HEK293 (cell line): ENCODE data around the gene RAD9B.

ENCODE experiments used
- CTCF ChIA-PET: fragments of 350-600 bp; formaldehyde crosslinking; extraction: SDS; loops from one replicate; lab custom pipeline; 2021; ENCODE audit warnings: antibody characterized with exemption; lab: Yijun Ruan, JAX
- POLR2A ChIA-PET: fragments of 300-600 bp; formaldehyde crosslinking; extraction: SDS; loops from one replicate; lab custom pipeline; 2020; ENCODE audit warnings: antibody characterized with exemption, inconsistent platforms; lab: Yijun Ruan, JAX
- H3K27ac ChIP-seq: fragments of 200-500 bp; sonication (Bioruptor generic); 2 replicates; pipeline ENCODE4 v1.5.1; 2014; ENCODE audit warnings: low read depth, low read length, control low read depth, inconsistent platforms; ENCODE audit errors: extremely low read depth
- H3K36me3 ChIP-seq, 2 experiments: fragments of 200-500 bp in 1 of 2; sonication (Bioruptor generic) in 1 of 2; 1 replicate in 1 of 2; 2 replicates in 1 of 2; pipeline ENCODE4 v1.5.1; 2014 to 2017; ENCODE audit warnings: inconsistent platforms in 2 of 2, low read length in 2 of 2; ENCODE audit not compliant: control insufficient read depth in 2 of 2, insufficient read depth in 1 of 2
- H3K4me1 ChIP-seq: fragments of 200-500 bp; sonication (Bioruptor generic); 2 replicates; pipeline ENCODE4 v1.5.1; 2014; ENCODE audit warnings: mild to moderate bottlenecking, low read length, inconsistent platforms; ENCODE audit not compliant: control insufficient read depth, insufficient read depth
- H3K4me3 ChIP-seq: 2 replicates; pipeline ENCODE4 v1.5.1; 2011; ENCODE audit warnings: low read depth, mild to moderate bottlenecking, control low read depth, low read length, moderate library complexity
- H3K9me3 ChIP-seq: fragments of 200-500 bp; sonication (Bioruptor generic); 2 replicates; pipeline ENCODE4 v1.5.1; 2014; ENCODE audit warnings: low read depth, low read length, inconsistent platforms; ENCODE audit not compliant: control insufficient read depth, insufficient read depth
- GFI1B ChIP-seq: fragments of 450-650 bp; formaldehyde crosslinking; IDR thresholded peaks from 2 replicates; pipeline ENCODE4 v1.5.1; 2016; ENCODE audit warnings: missing biosample characterization, missing genetic modification characterization
- HOXA7 ChIP-seq: sonication (generic); formaldehyde crosslinking; IDR thresholded peaks from 2 replicates; pipeline ENCODE4 v1.8.1; 2022; ENCODE audit warnings: missing genetic modification reagents, borderline replicate concordance
- OSR2 ChIP-seq: fragments of 450-650 bp; formaldehyde crosslinking; IDR thresholded peaks from 2 replicates; pipeline ENCODE4 v1.5.1; 2016; ENCODE audit warnings: missing biosample characterization, missing genetic modification characterization
- SCRT2 ChIP-seq: fragments of 450-650 bp; formaldehyde crosslinking; IDR thresholded peaks from 2 replicates; pipeline ENCODE4 v1.5.1; 2016; ENCODE audit warnings: missing biosample characterization, missing genetic modification characterization
- ZFP37 ChIP-seq: fragments of 450-650 bp; formaldehyde crosslinking; IDR thresholded peaks from 2 replicates; pipeline ENCODE4 v1.5.1; 2016; ENCODE audit warnings: missing biosample characterization, missing genetic modification characterization
- ZFP41 ChIP-seq: fragments of 450-650 bp; formaldehyde crosslinking; IDR thresholded peaks from 2 replicates; pipeline ENCODE4 v1.5.1; 2016; ENCODE audit warnings: missing biosample characterization, missing genetic modification characterization, borderline replicate concordance
- ZNF140 ChIP-seq: fragments of 450-650 bp; formaldehyde crosslinking; IDR thresholded peaks from 2 replicates; pipeline ENCODE4 v1.5.1; 2016; ENCODE audit warnings: missing biosample characterization, missing genetic modification characterization
- ZNF19 ChIP-seq: fragments of 450-650 bp; formaldehyde crosslinking; IDR thresholded peaks from 2 replicates; pipeline ENCODE4; 2016; ENCODE audit warnings: missing biosample characterization, missing genetic modification characterization, low read depth
- ZNF211 ChIP-seq: fragments of 450-650 bp; formaldehyde crosslinking; IDR thresholded peaks from 2 replicates; pipeline ENCODE4 v1.5.1; 2016; ENCODE audit warnings: low read depth, missing biosample characterization, missing genetic modification characterization
- ZNF221 ChIP-seq: fragments of 450-650 bp; formaldehyde crosslinking; IDR thresholded peaks from 2 replicates; pipeline ENCODE4 v1.5.1; 2017; ENCODE audit warnings: missing biosample characterization, missing genetic modification characterization, borderline replicate concordance
- ZNF280C ChIP-seq: fragments of 450-650 bp; formaldehyde crosslinking; IDR thresholded peaks from 2 replicates; pipeline ENCODE4 v1.5.1; 2016; ENCODE audit warnings: missing biosample characterization, missing genetic modification characterization
- ZNF324 ChIP-seq: fragments of 450-650 bp; formaldehyde crosslinking; IDR thresholded peaks from 2 replicates; pipeline ENCODE4 v1.5.1; 2016; ENCODE audit warnings: missing biosample characterization, missing genetic modification characterization
- ZNF37A ChIP-seq: fragments of 450-650 bp; IDR thresholded peaks from 2 replicates; pipeline ENCODE4 v1.5.1; 2018; ENCODE audit warnings: missing biosample characterization, missing genetic modification characterization
- ZNF416 ChIP-seq: fragments of 450-650 bp; formaldehyde crosslinking; IDR thresholded peaks from 2 replicates; pipeline ENCODE4 v1.5.1; 2016; ENCODE audit warnings: missing biosample characterization, missing genetic modification characterization
- ZNF473 ChIP-seq: fragments of 450-650 bp; formaldehyde crosslinking; IDR thresholded peaks from 2 replicates; pipeline ENCODE4 v1.5.1; 2017; ENCODE audit warnings: missing biosample characterization, missing genetic modification characterization
- ZNF660 ChIP-seq: fragments of 450-650 bp; IDR thresholded peaks from 2 replicates; pipeline ENCODE4 v1.5.1; 2018; ENCODE audit warnings: missing biosample characterization, mild to moderate bottlenecking, missing genetic modification characterization
- ZNF692 ChIP-seq: fragments of 450-650 bp; formaldehyde crosslinking; IDR thresholded peaks from 2 replicates; pipeline ENCODE4 v1.5.1; 2016; ENCODE audit warnings: missing biosample characterization, missing genetic modification characterization
- ZNF707 ChIP-seq: fragments of 450-650 bp; formaldehyde crosslinking; IDR thresholded peaks from 2 replicates; pipeline ENCODE4 v1.5.1; 2016; ENCODE audit warnings: missing biosample characterization, missing genetic modification characterization
- ZNF777 ChIP-seq: fragments of 450-650 bp; formaldehyde crosslinking; IDR thresholded peaks from 2 replicates; pipeline ENCODE4 v1.5.1; 2017; ENCODE audit warnings: missing biosample characterization, missing genetic modification characterization, borderline replicate concordance
- TF ChIP-seq, protein P1 (sequence below): fragments of 450-650 bp; formaldehyde crosslinking; IDR thresholded peaks from 2 replicates; pipeline ENCODE4 v1.5.1; 2016; ENCODE audit warnings: missing biosample characterization, missing genetic modification characterization, borderline replicate concordance
- TF ChIP-seq, protein P2 (sequence below): fragments of 450-650 bp; formaldehyde crosslinking; IDR thresholded peaks from 2 replicates; pipeline ENCODE4 v1.5.1; 2016; ENCODE audit warnings: missing biosample characterization, missing genetic modification characterization, low read depth

RAD9B gene

DNA sequence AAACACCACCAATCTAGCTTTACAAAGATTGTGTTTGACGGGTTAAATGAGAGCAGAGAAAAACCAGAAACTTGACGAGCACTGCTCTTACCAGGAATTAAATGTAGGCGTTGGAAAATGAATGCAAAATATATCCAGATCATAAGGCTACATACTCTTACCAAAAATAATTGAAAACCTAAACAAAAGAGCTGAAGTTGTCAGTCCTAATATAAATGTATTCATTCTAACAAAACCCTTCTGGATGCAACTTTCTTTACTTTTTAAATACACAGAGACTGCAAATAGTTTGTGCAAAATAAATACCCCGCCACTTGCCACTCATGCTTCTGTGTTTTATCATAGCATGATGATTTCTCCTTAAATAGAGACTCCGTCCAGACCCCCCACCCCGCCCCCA lies 32.7 kb downstream of the RAD9B start:
- H3K4me1 ChIP-seq: peaks cover 20% of the 10 kb centered on the region
- ChIA-PET CTCF (interaction anchor here (1.0 kb wide), 1 partner anchor 67 kb away, joined by 3 read pairs; no protein-coding TSS in a partner anchor), POLR2A (interaction anchor here (1.3 kb wide), 1 partner anchor 33 kb away, joined by 3 read pairs; the partner anchor contains the start of genes RAD9B and VPS29)
- peaks cover 7 to 49% of the 10 kb centered on the region in 2 experiments; a peak in 2 of 3 replicates for H3K36me3 ChIP-seq
- H3K27ac ChIP-seq: no peak overlapping the region
- no peak for TF ChIP-seq ZNF707 (tag by site-specific recombination)
- no peak for TF ChIP-seq ZNF692 (tag by site-specific recombination)
- TF ChIP-seq, protein P1, sequence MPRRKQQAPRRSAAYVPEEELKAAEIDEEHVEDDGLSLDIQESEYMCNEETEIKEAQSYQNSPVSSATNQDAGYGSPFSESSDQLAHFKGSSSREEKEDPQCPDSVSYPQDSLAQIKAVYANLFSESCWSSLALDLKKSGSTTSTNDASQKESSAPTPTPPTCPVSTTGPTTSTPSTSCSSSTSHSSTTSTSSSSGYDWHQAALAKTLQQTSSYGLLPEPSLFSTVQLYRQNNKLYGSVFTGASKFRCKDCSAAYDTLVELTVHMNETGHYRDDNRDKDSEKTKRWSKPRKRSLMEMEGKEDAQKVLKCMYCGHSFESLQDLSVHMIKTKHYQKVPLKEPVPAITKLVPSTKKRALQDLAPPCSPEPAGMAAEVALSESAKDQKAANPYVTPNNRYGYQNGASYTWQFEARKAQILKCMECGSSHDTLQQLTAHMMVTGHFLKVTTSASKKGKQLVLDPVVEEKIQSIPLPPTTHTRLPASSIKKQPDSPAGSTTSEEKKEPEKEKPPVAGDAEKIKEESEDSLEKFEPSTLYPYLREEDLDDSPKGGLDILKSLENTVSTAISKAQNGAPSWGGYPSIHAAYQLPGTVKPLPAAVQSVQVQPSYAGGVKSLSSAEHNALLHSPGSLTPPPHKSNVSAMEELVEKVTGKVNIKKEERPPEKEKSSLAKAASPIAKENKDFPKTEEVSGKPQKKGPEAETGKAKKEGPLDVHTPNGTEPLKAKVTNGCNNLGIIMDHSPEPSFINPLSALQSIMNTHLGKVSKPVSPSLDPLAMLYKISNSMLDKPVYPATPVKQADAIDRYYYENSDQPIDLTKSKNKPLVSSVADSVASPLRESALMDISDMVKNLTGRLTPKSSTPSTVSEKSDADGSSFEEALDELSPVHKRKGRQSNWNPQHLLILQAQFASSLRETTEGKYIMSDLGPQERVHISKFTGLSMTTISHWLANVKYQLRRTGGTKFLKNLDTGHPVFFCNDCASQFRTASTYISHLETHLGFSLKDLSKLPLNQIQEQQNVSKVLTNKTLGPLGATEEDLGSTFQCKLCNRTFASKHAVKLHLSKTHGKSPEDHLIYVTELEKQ (tag by site-specific recombination): no peak
- TF ChIP-seq ZFP41 (tag by site-specific recombination): no peak
- no peak for TF ChIP-seq ZNF473 (tag by site-specific recombination)
- no peak for TF ChIP-seq ZNF280C (tag by site-specific recombination)
- no peaks in the 10 kb centered on the region for H3K9me3 ChIP-seq
- no peak overlapping the region for H3K4me3 ChIP-seq

GRCh38 chr12:110536834-110537604 lies 34.9 kb downstream of the RAD9B start:
- ChIA-PET CTCF (interaction anchor here (0.5 to 1.0 kb wide), 6 partner anchors 15 to 1104 kb away, joined by 3 to 4 read pairs (median 3); no protein-coding TSS in a partner anchor), POLR2A (interaction anchor here (1.2 kb wide), 1 partner anchor 68 kb away, joined by 3 read pairs; the partner anchor contains the start of genes FAM216A and GPN3)
- Histone ChIP-seq H3K4me1 (peaks cover 20% of the 10 kb centered on the region), H3K9me3 (no peaks in the 10 kb centered on the region), H3K27ac (0 out of 2 replicates have a peak overlapping the region, but pooled peaks have one; percentile 14), H3K36me3 (peaks cover 7 to 44% of the 10 kb centered on the region in 2 experiments), H3K4me3 (no peak overlapping the region)
- TF ChIP-seq ZNF140 (tag by site-specific recombination): no peak
- TF ChIP-seq, protein P2, sequence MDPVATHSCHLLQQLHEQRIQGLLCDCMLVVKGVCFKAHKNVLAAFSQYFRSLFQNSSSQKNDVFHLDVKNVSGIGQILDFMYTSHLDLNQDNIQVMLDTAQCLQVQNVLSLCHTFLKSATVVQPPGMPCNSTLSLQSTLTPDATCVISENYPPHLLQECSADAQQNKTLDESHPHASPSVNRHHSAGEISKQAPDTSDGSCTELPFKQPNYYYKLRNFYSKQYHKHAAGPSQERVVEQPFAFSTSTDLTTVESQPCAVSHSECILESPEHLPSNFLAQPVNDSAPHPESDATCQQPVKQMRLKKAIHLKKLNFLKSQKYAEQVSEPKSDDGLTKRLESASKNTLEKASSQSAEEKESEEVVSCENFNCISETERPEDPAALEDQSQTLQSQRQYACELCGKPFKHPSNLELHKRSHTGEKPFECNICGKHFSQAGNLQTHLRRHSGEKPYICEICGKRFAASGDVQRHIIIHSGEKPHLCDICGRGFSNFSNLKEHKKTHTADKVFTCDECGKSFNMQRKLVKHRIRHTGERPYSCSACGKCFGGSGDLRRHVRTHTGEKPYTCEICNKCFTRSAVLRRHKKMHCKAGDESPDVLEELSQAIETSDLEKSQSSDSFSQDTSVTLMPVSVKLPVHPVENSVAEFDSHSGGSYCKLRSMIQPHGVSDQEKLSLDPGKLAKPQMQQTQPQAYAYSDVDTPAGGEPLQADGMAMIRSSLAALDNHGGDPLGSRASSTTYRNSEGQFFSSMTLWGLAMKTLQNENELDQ (tag by site-specific recombination): no peak
- TF ChIP-seq ZNF221 (tag by site-specific recombination): no peak
- TF ChIP-seq ZNF660 (tag by site-specific recombination): 0 out of 2 replicates have a peak, but pooled peaks have one; percentile 22
- no peak for TF ChIP-seq ZNF416
- no peak for TF ChIP-seq SCRT2 (tag by site-specific recombination)
- no peak for TF ChIP-seq GFI1B
- no peak for TF ChIP-seq ZNF211 (tag by site-specific recombination)
- no peak for TF ChIP-seq ZNF19 (tag by site-specific recombination)
- TF ChIP-seq ZNF280C (tag by site-specific recombination): no peak
- no peak for TF ChIP-seq ZNF777 (tag by site-specific recombination)
- TF ChIP-seq ZFP37: no peak
- no peak for TF ChIP-seq OSR2
- no peak for TF ChIP-seq ZNF324 (tag by site-specific recombination)
- TF ChIP-seq ZNF37A (tag by site-specific recombination): no peak
- TF ChIP-seq HOXA7: no peak
